ENCODE data around the gene DPM3.
"Not testable (repeated sequence)": the region's sequence is repeated elsewhere in the genome, so short reads cannot be mapped to it uniquely, and the experiment has no call there.

The DPM3 gene, protein sequence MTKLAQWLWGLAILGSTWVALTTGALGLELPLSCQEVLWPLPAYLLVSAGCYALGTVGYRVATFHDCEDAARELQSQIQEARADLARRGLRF

DNA sequence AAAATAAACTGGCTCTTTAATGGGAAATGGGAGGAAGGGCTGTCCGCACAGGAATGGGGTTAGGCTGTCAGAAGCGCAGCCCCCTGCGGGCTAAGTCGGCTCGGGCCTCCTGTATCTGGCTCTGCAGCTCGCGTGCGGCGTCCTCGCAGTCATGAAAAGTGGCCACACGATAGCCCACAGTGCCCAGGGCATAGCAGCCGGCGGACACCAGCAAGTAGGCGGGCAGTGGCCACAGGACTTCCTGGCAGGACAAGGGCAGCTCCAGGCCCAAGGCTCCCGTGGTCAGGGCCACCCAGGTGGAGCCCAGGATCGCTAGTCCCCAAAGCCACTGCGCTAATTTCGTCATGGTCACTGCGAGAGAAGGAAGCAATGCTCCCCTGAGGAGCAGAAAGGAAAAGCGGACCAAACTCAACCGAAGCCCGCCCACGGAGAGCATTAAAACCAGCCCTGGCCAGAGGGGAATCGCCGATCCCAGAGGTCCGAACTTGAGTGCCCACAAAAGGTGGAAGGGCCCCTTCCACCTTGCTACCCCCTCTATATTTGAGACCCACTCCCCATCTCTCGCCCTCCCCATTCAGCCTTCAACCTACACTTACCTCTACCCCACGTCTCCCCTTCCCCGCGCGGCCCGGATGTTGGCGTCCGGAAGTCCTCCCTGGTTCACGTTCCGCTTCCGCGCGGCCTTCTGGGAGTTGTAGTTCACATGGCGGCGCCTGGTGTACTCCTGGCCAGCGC is at the start of gene DPM3:
TSS of gene DPM3 (minus strand) at position 637 of the 735 bp plus-strand sequence. CDS start at position 346, 291 bp downstream.
- peak; percentile 83 for DNase-seq (ENCODE audit: low read depth)

GRCh38 chr1:155189926-155190325 is 49.6 kb upstream of the DPM3 start:
- DNase-seq (ENCODE audit: low read depth): not testable (repeated sequence)

GRCh38 chr1:155188268-155188667 is 47.9 kb upstream of the DPM3 start:
- no peak for DNase-seq (ENCODE audit: low read depth)

GRCh38 chr1:155187456-155187891 is 47.1 kb upstream of the DPM3 start:
- DNase-seq (ENCODE audit: low read depth): no peak

DNA sequence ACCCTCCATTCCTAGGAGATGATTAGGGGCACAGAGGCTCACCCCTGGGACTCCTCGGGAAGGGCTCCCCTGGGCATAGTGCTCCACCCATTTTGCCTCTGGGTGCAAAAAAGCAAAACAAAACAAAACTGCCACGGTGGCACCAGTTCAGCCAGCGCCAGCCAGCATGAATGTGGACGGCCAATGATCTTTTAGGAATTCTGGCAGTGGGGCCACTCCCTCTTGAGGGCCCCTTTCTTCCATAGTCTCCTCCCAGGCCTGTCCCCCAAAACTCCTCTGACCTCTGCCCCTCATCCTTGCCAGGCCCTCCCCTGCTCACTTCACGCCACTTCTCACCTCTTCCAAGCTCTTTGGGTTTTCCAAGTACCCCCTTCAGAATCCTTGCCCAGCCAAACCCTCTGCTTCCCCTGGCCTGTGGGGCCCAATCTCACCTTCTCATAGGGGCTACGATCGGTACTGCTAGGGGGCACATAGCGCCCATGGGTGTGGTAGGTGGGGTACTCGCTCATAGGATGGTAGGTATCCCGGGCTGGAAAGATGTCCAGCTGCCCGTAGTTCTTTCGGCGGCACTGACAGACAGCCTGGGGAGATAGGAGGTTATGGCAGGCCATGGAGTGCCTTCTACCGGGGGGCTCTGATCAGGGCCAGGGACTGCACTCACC is 46.6 kb upstream of the DPM3 start:
- DNase-seq (ENCODE audit: low read depth): no peak

DNA sequence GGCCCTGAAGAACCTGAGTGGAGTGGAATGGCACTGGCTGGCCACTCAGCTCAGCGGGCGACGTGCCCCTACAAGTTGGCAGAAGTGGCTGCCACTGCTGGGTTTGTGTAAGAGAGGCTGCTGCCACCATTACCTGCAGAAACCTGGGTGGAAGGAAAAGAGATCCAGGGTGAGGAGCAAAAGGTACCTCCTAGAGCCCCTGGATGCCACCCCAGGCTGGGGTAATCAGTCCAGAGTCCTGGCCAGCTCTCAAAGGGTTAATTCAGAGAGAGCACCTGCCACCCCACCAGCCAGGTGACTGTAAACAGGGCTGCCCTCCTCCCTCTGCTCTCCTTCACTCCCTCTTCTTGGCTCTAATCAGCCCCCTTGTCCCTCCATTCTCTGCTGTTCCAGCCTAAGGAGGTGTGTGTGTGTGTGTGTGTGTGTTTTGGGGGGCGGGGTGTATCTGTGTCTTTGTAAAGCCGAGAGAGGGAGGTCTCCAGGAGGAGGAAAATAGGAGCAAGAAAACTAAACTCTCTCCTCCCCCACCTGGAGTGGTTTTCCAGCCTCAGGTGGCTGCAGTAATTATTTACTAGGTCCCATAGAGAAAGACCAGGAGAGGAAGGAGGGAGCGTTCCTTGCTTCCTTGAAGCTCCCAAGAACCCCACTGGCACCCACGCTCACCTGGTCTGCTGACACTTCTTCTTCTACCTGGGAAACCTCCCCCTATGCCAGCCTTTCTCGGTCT is 45.9 kb upstream of the DPM3 start:
- DNase-seq (ENCODE audit: low read depth): no peak

GRCh38 chr1:155185783-155186066 is 45.4 kb upstream of the DPM3 start:
- no peak for DNase-seq (ENCODE audit: low read depth)

- DNase-seq (ENCODE audit: low read depth): no peak
Observed at GRCh38 chr1:155184835-155185782, 44.8 kb upstream of the DPM3 start.

DNA sequence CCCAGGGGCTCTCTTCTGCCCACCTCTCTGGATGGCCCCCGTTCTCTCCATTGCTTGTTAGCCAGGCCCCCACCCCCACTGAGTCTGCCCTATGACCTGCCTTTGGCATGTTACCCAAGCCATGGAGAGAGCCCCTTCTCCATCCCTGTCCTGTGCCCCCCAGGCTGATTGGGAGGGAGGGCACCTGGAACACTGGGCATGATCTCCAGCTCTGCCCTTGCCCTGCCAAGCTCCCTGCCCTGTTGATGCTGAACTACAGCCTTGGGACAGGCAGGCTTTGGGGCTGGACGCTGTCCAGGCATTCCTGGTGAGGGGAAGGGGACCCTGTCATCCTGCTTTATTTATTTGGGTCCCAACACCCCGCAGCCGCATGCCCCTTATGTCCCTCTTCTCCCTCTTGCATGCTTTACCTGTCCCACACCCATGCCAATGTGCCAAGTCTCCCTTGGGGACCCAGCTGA is 44.0 kb upstream of the DPM3 start:
- DNase-seq (ENCODE audit: low read depth): no peak

DNA sequence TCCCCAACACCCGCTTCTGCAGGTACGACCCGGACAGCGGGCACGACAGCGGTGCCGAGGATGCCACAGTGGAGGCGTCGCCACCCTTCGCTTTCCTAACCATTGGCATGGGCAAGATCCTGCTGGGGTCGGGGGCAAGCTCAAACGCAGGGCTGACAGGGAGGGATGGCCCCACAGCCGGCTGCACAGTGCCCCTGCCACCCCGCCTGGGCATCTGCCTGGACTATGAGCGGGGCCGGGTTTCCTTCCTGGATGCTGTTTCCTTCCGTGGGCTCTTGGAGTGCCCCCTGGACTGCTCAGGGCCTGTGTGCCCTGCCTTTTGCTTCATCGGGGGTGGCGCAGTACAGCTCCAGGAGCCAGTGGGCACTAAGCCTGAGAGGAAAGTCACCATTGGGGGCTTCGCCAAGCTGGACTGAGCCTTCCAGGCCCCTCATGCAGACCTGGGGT is 43.5 kb upstream of the DPM3 start:
- DNase-seq (ENCODE audit: low read depth): no peak

DNA sequence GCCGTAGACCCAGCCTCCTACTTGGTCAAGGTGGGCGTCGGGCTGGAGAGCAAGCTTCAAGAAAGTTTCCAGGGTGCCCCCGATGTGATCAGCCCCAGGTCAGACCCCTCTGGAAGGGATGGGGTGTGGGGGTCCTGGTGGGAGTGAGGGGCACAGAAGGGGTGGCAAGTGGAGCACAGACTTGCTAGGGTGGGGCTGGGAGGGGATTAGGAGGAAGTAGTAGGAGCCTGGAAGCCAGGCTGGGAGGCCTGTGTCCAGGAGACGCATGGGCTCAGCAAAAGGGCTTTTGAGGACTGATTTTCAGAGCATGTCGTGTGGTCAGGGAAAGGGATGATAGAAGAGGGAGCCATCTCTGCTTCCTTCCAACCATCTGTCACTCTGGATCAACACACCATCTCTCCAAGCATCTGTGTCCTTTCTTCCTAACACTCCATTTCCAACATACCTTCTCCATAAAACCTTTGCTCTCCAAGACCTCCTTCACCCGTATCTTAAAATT is 41.8 kb upstream of the DPM3 start:
- DNase-seq (ENCODE audit: low read depth): no peak

DNA sequence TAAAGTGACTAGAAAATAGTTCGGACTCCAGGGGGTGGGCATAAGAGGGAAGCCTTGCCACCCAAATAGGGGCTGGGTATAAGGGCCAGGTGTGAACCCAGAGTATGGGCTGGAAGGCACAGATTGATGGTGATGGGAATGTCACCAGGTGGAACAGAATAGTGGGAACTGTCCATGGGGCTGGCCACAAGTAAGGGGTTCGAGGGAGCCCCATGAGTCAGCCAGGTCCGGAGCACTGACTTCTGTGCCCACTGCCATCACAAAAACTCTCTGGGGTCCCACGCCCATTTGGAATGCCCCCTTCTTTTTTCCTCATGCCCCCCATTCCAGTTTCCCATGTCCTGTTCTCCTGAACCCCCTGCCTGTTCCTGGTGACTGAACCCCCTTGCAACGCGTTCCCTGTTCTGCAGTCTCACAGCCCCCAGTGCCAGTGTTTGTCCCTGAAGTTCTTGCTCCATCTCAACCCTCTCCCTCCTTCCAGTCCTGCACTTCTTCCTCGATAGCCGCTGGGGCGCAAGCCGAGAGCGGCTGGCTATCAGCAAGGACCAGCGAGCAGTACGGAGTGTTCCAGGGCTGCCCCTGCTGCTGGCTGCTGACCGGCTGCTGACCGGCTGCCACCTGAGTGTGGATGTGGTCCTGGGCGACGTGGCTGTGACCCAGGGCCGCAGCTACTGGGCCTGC is 41.2 kb upstream of the DPM3 start:
- no peak for DNase-seq (ENCODE audit: low read depth)

DNA sequence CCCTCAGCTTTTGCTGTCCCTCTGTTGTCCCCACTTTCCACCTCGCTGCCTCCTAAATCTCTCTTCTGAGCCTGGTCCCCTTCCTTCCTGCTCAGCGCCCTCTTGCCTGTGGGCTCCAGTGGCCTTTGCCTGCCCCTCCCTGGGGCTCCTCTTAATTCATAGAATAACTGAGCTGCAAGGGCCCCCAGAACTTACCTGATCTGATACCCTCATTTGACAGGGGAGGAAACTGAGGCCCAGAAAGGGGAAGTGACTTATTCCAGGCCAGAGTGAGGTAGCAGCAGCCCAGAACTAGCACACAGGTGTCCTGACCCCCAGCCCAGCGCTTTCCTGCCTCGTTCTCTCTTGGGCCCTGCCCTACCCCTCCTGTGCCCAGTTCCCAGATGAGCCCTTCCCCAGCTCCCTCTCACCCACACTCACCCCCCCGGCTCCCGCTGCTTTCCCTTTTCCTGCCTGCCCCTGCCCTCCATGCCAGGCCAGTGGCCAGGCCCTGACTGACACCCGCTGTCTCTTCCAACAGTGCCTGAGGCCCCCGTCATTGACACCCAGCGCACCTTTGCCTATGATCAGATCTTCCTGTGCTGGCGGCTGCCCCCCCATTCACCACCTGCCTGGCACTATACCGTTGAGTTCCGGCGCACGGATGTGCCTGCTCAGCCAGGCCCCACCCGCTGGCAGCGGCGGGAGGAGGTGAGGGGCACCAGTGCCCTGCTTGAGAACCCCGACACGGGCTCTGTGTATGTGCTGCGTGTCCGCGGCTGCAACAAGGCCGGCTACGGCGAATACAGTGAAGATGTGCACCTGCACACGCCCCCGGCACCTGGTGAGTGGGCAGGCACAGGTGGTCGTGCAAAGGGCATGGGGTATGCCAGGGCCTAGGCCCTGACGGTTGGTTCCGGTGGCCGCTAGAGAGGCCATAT is 39.0 kb upstream of the DPM3 start:
- DNase-seq (ENCODE audit: low read depth): no peak

DNA sequence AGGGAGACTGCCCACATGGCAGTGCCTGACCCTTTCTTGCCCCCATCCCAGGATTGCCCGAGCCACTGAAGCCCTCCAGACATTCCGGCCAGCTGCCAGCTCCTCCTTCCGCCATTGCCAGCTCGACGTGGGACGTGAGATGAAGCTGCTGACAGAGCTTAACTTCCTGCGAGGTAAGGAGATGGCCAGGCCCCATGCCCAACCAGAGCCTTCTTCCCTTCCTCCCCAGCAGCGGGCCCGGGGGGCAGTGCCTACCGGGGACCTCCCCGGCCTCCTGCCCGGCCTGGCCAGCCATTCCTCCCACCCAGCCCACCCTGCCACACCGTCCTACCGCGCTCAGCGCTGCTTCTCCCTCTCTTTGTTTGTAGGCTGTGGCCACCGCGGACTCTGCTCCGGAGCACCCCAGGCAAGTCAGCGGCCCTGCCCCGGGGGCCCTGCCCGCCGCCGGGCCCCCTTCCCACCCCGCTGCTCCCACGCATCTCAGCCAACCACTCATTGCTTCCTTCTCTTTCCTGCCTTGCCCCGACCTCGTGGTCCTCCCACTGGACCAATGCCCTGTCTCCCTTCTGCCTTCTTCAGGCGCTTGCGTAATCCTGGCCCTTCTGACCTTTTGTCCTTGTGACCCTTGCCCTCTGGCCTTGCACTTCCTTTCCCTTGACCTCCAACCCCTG is 38.2 kb upstream of the DPM3 start:
- no peak for DNase-seq (ENCODE audit: low read depth)

DNA sequence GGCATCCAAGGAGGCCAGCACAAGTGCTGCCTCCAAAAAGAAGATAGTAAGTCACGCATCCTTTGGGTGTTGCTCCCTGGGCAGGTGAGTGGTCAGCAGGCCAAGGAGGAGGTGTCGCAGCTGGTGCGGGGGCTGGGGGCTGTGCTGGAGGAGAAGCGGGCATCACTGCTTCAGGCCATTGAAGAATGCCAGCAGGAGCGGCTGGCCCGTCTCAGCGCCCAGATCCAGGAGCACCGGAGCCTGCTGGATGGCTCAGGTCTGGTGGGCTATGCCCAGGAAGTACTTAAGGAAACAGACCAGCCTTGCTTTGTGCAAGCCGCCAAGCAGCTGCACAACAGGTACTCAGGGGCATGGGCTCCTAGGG is 37.6 kb upstream of the DPM3 start:
- DNase-seq (ENCODE audit: low read depth): no peak

GRCh38 chr1:155177192-155177917 is 37.0 kb upstream of the DPM3 start:
- DNase-seq (ENCODE audit: low read depth): no peak

GRCh38 chr1:155176544-155177071 is 36.3 kb upstream of the DPM3 start:
- DNase-seq (ENCODE audit: low read depth): peak; percentile 75

- DNase-seq (ENCODE audit: low read depth): no peak
Observed at GRCh38 chr1:155175927-155176371, 35.6 kb upstream of the DPM3 start.

All from activated T-helper 9 cell treated with anti-CD3 and anti-CD28 coated beads, Interleukin-2, amount 50 U/mL, for 16 hours (primary cell).